GM19035 (cell line): ENCODE data around the gene AEN.

Experiments
- ATAC-seq: cut with Tn5 transposase; IDR thresholded peaks from one replicate; pipeline ENCODE4 v1.9.1; 2021; ENCODE audit not compliant: unreplicated experiment

AEN gene

GRCh38 chr15:88649753-88650551 lies 28.8 kb downstream of the AEN start:
- no peak for ATAC-seq

DNA sequence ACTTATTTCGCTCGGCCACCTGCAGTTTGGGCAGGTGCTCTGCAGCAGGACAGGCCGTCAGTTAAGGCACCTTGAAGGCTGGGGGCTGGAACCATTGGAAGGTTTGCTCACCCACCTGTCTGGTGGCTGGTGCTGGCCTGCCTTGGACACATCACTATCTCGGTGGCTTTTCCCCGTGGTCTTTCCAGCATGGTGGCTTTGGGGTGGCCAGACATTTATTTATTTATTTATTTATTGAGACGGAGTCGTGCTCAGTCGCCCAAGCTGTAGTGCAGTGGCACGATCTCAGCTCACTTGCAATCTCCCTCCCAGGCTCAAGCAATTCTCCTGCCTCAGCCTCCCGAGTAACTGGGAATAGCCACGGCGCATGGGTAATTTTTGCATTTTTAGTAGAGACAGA lies 29.4 kb downstream of the AEN start:
- ATAC-seq = no peak

GRCh38 chr15:88651136-88651732 lies 30.1 kb downstream of the AEN start:
- ATAC-seq = no peak

GRCh38 chr15:88651971-88652370 lies 30.8 kb downstream of the AEN start:
- ATAC-seq = no peak

- no peak for ATAC-seq
These were observed 31.5 kb downstream of the AEN start for GRCh38 chr15:88652456-88653199.

DNA sequence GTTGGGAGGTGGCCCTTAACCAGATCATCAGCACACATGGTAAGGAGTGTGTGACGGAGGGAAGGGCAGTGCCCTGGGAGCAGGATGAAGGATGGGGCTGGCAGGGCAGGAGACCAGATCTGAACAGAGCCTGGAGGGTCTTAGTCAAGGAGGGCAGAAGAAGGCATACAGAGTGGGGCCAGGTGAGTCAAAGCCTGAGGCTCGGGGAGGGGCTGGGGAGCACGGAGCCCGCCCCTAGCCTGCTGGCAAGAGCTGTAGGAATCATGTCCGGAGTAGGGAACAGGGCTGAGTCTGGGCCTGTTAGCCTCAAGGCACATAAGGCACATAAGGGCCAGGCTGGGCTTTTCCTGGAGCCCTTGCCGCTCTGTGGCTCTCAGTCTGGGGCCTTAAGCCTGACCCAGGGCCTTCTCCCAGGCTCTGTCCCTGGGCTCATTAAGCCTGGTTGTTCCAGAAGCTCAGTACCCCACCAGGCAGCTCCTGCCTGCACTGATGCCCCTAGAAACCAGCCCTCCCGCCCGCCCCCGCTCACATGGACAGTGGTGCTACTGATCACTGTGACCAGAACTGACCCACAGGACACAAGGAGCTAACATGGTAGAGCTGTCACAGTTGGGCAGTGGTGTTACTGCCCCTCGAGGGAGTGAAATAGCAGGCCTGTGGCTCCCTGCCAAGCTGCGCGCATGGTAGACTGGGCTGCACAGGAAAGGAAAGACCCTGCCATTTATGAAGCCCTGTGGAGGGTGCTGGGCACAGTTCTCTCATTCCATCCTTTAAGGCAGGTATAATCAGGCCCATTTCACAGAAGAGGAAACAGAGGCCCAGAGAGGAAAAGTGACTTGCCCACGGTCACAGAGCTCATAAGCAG lies 32.3 kb downstream of the AEN start:
- ATAC-seq = no peak

GRCh38 chr15:88654430-88655102 lies 33.4 kb downstream of the AEN start:
- no peak for ATAC-seq

DNA sequence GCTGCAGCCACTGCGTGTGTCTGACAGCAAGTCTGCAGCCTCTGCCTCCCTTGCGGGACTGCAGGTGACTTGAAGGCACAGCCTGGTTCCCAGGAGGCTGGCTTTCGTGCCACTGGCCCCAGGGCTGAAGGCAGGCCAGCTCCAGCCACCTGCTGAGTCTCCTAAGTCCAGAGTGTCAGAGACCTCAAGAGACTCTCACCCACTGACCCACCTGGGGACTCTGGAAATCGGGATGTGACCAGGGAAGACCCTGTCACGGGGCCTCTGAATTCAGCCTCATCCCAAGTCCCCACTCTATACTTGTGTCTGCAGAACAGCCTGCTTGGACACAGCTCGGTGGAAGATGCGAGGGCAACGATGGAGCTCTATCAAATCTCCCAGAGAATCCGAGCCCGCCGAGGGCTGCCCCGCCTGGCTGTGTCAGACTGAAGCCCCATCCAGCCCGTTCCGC lies 34.0 kb downstream of the AEN start:
- ATAC-seq = no peak

DNA sequence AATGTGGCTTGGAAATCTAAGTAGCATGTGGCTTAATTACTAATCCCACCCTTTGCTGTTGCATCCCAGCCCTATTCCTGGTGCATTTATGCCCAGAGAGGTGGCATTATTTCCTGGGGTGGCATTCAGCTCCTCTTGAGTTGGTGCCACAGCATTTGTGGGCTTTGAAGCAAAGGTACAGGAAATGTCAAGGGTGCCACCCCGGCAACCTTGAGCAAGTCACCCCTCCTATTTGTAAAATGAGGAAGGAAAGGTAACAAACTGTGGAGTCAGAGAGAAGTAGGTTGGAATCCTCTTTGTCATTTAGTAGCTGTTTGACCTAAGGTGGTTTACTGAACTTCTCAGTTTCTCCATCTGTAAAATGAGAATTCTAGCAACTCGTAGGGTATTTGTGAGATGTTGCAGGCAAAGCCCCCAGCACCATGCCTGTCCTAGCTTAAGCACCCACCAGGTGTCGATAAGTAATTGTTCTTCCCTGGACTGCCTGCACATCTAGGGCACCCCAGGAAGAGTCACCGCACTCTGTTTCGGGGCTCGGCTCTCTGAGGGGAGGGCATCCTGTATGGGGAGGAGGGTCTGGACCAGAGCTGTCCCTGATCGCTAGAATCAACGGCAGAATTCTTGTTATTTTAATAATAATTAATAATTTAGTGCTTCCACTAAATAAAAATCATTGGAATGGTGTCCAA lies 34.8 kb downstream of the AEN start:
- no peak for ATAC-seq

- ATAC-seq = peak; percentile 89
These were observed 35.7 kb downstream of the AEN start for GRCh38 chr15:88656760-88657221.

DNA sequence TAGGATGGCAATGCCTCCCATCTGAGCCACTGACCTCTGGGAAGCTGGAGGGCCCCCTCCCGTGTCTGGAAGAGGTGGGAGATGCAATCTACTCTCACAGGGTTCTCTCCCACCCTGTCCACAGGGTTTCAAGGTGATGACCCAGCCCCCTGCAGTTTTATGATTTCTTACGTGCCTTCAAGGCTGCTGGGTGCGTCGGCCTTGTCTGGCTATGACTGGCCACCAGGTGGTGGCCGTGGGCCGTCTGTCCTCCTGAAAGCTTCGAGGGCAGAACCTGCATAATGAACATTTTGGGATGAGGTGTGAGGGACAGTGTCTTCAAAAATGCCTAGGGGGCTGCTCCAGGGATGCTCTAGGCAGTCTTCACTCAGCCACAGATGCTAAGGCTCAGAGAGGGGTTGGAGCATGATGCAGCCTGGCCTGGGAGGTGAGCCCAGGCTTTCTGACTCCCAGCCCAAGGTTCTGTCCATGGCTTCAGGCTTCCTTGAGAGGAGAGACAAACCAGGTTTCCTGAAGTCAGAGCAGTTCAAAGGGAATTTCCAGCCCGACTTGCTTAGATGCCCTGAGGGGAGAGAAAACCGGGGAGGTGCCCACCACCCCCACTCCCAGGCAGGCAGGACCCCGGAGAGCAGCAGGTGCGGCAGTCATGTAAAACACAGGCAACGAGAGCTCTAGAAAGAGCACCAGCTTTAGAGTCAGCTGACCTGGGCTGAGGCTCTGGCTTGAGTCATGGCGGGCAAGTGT lies 36.4 kb downstream of the AEN start:
- peak; percentile 31 for ATAC-seq

DNA sequence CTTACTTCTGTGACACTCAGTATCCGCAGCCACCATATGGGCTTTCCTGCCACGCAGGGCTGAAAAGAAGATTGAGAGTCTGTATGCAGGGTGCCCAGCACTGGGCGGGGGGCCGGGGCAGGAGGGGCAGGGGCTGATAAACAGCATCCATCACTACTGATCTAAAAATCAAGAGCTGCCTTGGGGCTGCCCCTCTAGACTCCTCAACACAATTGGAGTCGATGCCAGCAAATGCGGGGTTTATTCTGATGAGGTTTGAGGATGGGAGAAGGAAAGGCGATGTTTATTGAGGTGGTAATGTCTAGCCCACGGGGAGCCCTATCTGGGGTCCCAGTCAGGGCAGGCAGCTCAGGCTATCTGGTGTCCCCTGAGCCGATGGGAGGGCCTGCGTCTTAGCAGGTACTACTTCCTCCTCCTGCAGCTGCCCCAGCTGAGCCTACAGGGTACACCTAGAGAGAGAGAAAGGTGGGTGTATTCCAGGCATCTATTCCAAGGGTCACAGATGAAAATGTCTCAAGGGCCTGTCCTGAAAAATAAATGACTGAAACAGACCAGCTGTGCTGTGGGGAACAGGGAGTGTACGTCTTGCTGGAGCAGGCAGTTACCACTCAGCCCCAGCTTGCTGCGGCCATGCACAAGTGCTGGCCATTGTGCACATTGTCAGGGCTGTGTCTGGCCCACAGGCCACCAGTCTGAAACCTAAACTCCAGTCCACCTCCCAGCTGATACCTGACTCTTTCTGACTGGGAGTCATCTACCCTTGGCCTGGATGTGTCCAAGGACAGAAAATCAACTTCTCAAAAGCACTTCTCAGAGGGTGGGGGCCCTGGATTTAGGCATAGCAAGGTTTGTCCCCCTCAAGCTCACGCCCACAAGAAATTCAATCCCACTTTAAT lies 37.2 kb downstream of the AEN start:
- ATAC-seq = no peak

GRCh38 chr15:88658972-88659931 lies 38.1 kb downstream of the AEN start:
- ATAC-seq = no peak

GRCh38 chr15:88661041-88661700 lies 40.0 kb downstream of the AEN start:
- no peak for ATAC-seq

- ATAC-seq = no peak
These were observed 40.8 kb downstream of the AEN start for GRCh38 chr15:88661761-88662556.
